K562 (cell line): Measurements from ENCODE around the gene PHLDB1. TPM values are rescaled to one million over a fixed set of nuclear protein-coding genes. Genes with fewer than 3 reads are reported as not detected.

Experiments
- ATAC-seq: fragments of 200-7000 bp; cut with Tn5 transposase; 3 replicates; pipeline ENCODE4 v1.9.1; 2020; ENCODE audit warnings: moderate library complexity
- BruUV-seq: library from RNA; stranded (reverse); fragments of 400-500 nt; replicated peaks from 2 replicates; lab custom pipeline; 2021; lab: Mats Ljungman, UMichigan
- CTCF ChIA-PET: fragments of 300-600 bp; formaldehyde crosslinking; extraction: SDS; loops from one replicate; lab custom pipeline; 2021; ENCODE audit warnings: low intra/inter-chr PET ratio; lab: Yijun Ruan, JAX
- POLR2A ChIA-PET: fragments of 300-600, 350-650 bp; sonication (Branson Sonifier 250); formaldehyde crosslinking; extraction: SDS; loops from one replicate; lab custom pipeline; 2021; ENCODE audit warnings: antibody characterized with exemption, inconsistent platforms; lab: Yijun Ruan, JAX
- DNase-seq, 4 experiments: peaks; one replicate each; pipeline versions ENCODE4 v3.0.0 to v3.0.0-alpha.2; 2011 to 2018; ENCODE audit warnings: low spot score in 3 of 4, mixed read lengths in 3 of 4; ENCODE audit errors: extremely low read depth in 1 of 4
- FAIRE-seq: peaks from 2 replicates; lab custom pipeline; 2011; peaks lifted over from hg19 to GRCh38; lab: Jason Lieb, UNC
- H2AFZ ChIP-seq: 2 replicates; pipeline ENCODE4 v1.6.0; 2011; ENCODE audit warnings: low read depth, low read length, control low read depth, inconsistent platforms
- H3K27ac ChIP-seq: fragments of 200-600 bp; 3 replicates; pipeline ENCODE4 v1.8.0; 2011; ENCODE audit warnings: low read depth, mild to moderate bottlenecking, control low read depth, inconsistent platforms, low read length, moderate library complexity, mixed read lengths; ENCODE audit errors: extremely low read depth
- H3K27me3 ChIP-seq, 2 experiments: fragments of 300-600 bp in 1 of 2; 2 replicates in 1 of 2; 3 replicates in 1 of 2; pipeline versions ENCODE4 v1.6.0 to v1.8.0; 2011; ENCODE audit warnings: inconsistent platforms in 2 of 2, low read length in 2 of 2, mild to moderate bottlenecking in 1 of 2, mixed read lengths in 1 of 2, moderate library complexity in 1 of 2; ENCODE audit not compliant: control insufficient read depth in 2 of 2, insufficient read depth in 2 of 2
- H3K36me3 ChIP-seq: fragments of 300-600 bp; 3 replicates; pipeline ENCODE4 v1.8.0; 2011; ENCODE audit warnings: mild to moderate bottlenecking, low read length, inconsistent platforms; ENCODE audit not compliant: control insufficient read depth, insufficient read depth
- H3K4me1 ChIP-seq, 2 experiments: fragments of 200-600 bp in 1 of 2; replicated peaks in 1 of 2; 2 replicates in 1 of 2; 3 replicates in 1 of 2; pipeline versions ENCODE4 v1.5.1 to v1.8.0; 2011; ENCODE audit warnings: inconsistent platforms in 2 of 2, low read length in 2 of 2, mild to moderate bottlenecking in 1 of 2, mixed read lengths in 1 of 2, moderate library complexity in 1 of 2; ENCODE audit not compliant: control insufficient read depth in 2 of 2, insufficient read depth in 2 of 2
- H3K4me2 ChIP-seq: 2 replicates; pipeline ENCODE4 v1.6.1; 2011; ENCODE audit warnings: low read length, control low read depth, inconsistent platforms, mixed read lengths; ENCODE audit not compliant: insufficient read depth
- H3K4me3 ChIP-seq: fragments of 200-600 bp; sonication (generic), shearing (Covaris generic); 2 replicates; pipeline ENCODE4 v1.5.1; 2016; ENCODE audit warnings: control low read depth, inconsistent platforms
- H3K79me2 ChIP-seq: fragments of 200-600 bp; 3 replicates; pipeline ENCODE4 v1.8.0; 2011; ENCODE audit warnings: low read length, inconsistent platforms; ENCODE audit not compliant: control insufficient read depth, insufficient read depth
- H3K9ac ChIP-seq, 2 experiments: 2 replicates each; pipeline versions ENCODE4 v1.6.0 to v1.6.1; 2011; ENCODE audit warnings: low read depth in 2 of 2, low read length in 2 of 2, control low read depth in 1 of 2, inconsistent platforms in 1 of 2, mild to moderate bottlenecking in 1 of 2, mixed read lengths in 1 of 2; ENCODE audit not compliant: insufficient read depth in 1 of 2
- H3K9me1 ChIP-seq: one replicate; pipeline ENCODE4 v1.6.0; 2011; ENCODE audit warnings: inconsistent platforms, mild to moderate bottlenecking, low read length, moderate library complexity; ENCODE audit not compliant: control insufficient read depth, insufficient read depth
- H3K9me3 ChIP-seq: replicated peaks from 2 replicates; pipeline ENCODE4 v1.5.1; 2011; ENCODE audit warnings: low read depth, low read length, inconsistent platforms; ENCODE audit not compliant: control insufficient read depth, insufficient read depth
- H4K20me1 ChIP-seq: replicated peaks from 2 replicates; pipeline ENCODE4 v1.6.1; 2011; ENCODE audit warnings: low read length, inconsistent platforms, mixed read lengths; ENCODE audit not compliant: control insufficient read depth, insufficient read depth
- ELF2 ChIP-seq: fragments of 250-450 bp; sonication (Bioruptor Pico); IDR thresholded peaks from 2 replicates; pipeline ENCODE4 v1.5.0; 2021; ENCODE audit warnings: mild to moderate bottlenecking
- ELK3 ChIP-seq: fragments of 450-650 bp; formaldehyde crosslinking; IDR thresholded peaks from 2 replicates; pipeline ENCODE4 v1.4.0; 2020; ENCODE audit warnings: mild to moderate bottlenecking
- MITF ChIP-seq: IDR thresholded peaks from 2 replicates; pipeline ENCODE4 v1.6.1; 2014; ENCODE audit warnings: antibody characterized with exemption
- NCOA4 ChIP-seq: fragments of 450-650 bp; IDR thresholded peaks from 2 replicates; pipeline ENCODE4 v1.6.1; 2018; ENCODE audit warnings: mild to moderate bottlenecking; ENCODE audit not compliant: partially characterized antibody
- NR4A1 ChIP-seq, 2 experiments: fragments of 250-450 bp in 1 of 2; fragments of 450-650 bp in 1 of 2; sonication (Bioruptor Pico) in 1 of 2; IDR thresholded peaks; 2 replicates each; pipeline versions ENCODE4 v1.4.0 to v1.6.1; 2016 to 2020; ENCODE audit warnings: mild to moderate bottlenecking in 2 of 2, missing compliant biosample characterization in 1 of 2, missing genetic modification characterization in 1 of 2, moderate library complexity in 1 of 2
- SAFB ChIP-seq: fragments of 200-400 bp; formaldehyde crosslinking; IDR thresholded peaks from 2 replicates; pipeline ENCODE4 v1.6.1; 2017; ENCODE audit warnings: low read depth, low read length, borderline replicate concordance
- SMARCA5 ChIP-seq: fragments of 450-650 bp; IDR thresholded peaks from 2 replicates; pipeline ENCODE4 v1.6.1; 2016
- ZNF174 ChIP-seq: fragments of 250-450 bp; sonication (Bioruptor Pico); IDR thresholded peaks from 2 replicates; pipeline ENCODE4 v1.4.0; 2020; ENCODE audit warnings: mild to moderate bottlenecking
- ZNF253 ChIP-seq: fragments of 250-450 bp; sonication (Bioruptor Pico); conservative IDR thresholded peaks from 2 replicates; pipeline ENCODE4 v1.6.1; 2021; ENCODE audit warnings: mild to moderate bottlenecking
- WGBS: fragments of 100-300 bp; shearing (Covaris generic); methylation state at CpG from one replicate; pipeline ENCODE4 v1.1.6; 2016; ENCODE audit warnings: low coverage, mixed read lengths; ENCODE audit not compliant: insufficient coverage; ENCODE audit errors: missing lambda C conversion rate; 5-methylcytosine and 5-hydroxymethylcytosine counted together
- in situ Hi-C: fragments of 300-500 bp; cut with MboI; formaldehyde crosslinking; loops from 4 replicates; pipeline ENCODE4 v1.15.0; 2018; ENCODE audit warnings: inconsistent platforms, mixed read lengths
- intact Hi-C: fragments of 100-400 bp; cut with micrococcal nuclease; formaldehyde crosslinking; loops from 2 replicates; pipeline ENCODE4 v1.14.2; 2022
- polyA plus RNA-seq, 8 experiments: library from polyadenylated mRNA; depleted of rRNA in 4 of 8; stranded (reverse) in 5 of 8; unstranded in 3 of 8; fragments of >200 nt; fragmentation: Nextera tagmentation in 2 of 8; fragmentation: Illumina TruSeq in 1 of 8; extraction: Ambion mirVana in 2 of 8; extraction: Trizol in 1 of 8; gene quantifications; 2 replicates each; pipeline versions ENCODE4 v1.2.1 to v1.2.3, GENCODE V29; 2011 to 2014; ENCODE audit warnings: inconsistent platforms in 1 of 8, missing spikeins in 1 of 8
- total RNA-seq, 7 experiments: library from RNA; depleted of rRNA in 6 of 7; stranded (reverse); fragments of >200 nt in 6 of 7; fragmentation: Illumina TruSeq in 2 of 7; extraction: Trizol in 2 of 7; gene quantifications; 2 replicates each; pipeline versions ENCODE4 v1.2.1 to v1.2.3, GENCODE V29; 2011 to 2021; ENCODE audit warnings: low replicate concordance in 1 of 7

The PHLDB1 gene
- total and polyA plus RNA-seq, 9 of the 15 experiments (the other 6 are each of a cell fraction or from before 2014, with no cell fraction given), result 2.0 to 28.7 (median 16.2) TPM

- H3K79me2 ChIP-seq, result no peaks in the 10 kb centered on the region
- H3K9me1 ChIP-seq, result peaks cover 3% of the 10 kb centered on the region
- FAIRE-seq (no peak), DNase-seq (no peak), ATAC-seq (no peak)
- intact Hi-C loops (no loop called here), in situ Hi-C loops (no loop called here)
- H3K36me3 ChIP-seq, result peaks cover 22% of the 10 kb centered on the region
- ChIA-PET CTCF (no interaction called here), POLR2A (interaction anchor here (0.7 kb wide), 1 partner anchor 13 kb away, joined by 5 read pairs; no protein-coding TSS in a partner anchor)
- no peaks in the 10 kb centered on the region for H3K27me3 ChIP-seq
- peak overlapping the region in 1 of 2 experiments; percentile 36; a peak in 1 of 4 replicates for H3K9ac ChIP-seq
- H3K27ac ChIP-seq, result no peak overlapping the region
- WGBS, result 80% methylated on average over 7 of the region's 7 CpGs
- H3K9me3 ChIP-seq, result no peaks in the 10 kb centered on the region
- H2AFZ ChIP-seq, result no peak overlapping the region
- H3K4me3 ChIP-seq, result no peak overlapping the region
- TF ChIP-seq NCOA4 (no peak), SAFB (no peak), ZNF174 (CRISPR knock-in tag) (no peak), ZNF253 (CRISPR knock-in tag) (no peak), NR4A1 (CRISPR knock-in tag; IDR thresholded peaks at IDR 0.05) (no peak), NR4A1 (tag; IDR thresholded peaks at IDR 0.05) (no peak), ELK3 (CRISPR knock-in tag) (no peak), SMARCA5 (no peak), MITF (no peak), ELF2 (CRISPR knock-in tag) (no peak)
- H4K20me1 ChIP-seq, result no peaks in the 10 kb centered on the region
- no TSS peak for BruUV-seq
- peaks cover 8 to 20% of the 10 kb centered on the region in 2 experiments for H3K4me1 ChIP-seq
- no peak overlapping the region for H3K4me2 ChIP-seq
Observed at GRCh38 chr11:118614511-118614910, 7.1 kb downstream of the PHLDB1 start.
